GM12874 (cell line): ENCODE data around the gene RFTN1.

Experiments used
- CTCF ChIP-seq: IDR thresholded peaks from 2 replicates; pipeline ENCODE4 v1.5.1; 2011; ENCODE audit warnings: low read depth, mild to moderate bottlenecking, control low read depth, low read length, moderate library complexity; ENCODE audit not compliant: insufficient read depth

RFTN1 gene

GRCh38 chr3:16359331-16359730 lies 154.2 kb downstream of the RFTN1 start:
- no peak for TF ChIP-seq CTCF

- TF ChIP-seq CTCF, result no peak
These were observed 155.2 kb downstream of the RFTN1 start for GRCh38 chr3:16358336-16358735.

- TF ChIP-seq CTCF, result no peak
These were observed 156.0 kb downstream of the RFTN1 start for GRCh38 chr3:16357186-16358121.

- TF ChIP-seq CTCF, result no peak
These were observed 157.7 kb downstream of the RFTN1 start for GRCh38 chr3:16355828-16356227.

- TF ChIP-seq CTCF, result no peak
These were observed 159.2 kb downstream of the RFTN1 start for GRCh38 chr3:16354291-16354690.

- no peak for TF ChIP-seq CTCF
These were observed 161.1 kb downstream of the RFTN1 start for GRCh38 chr3:16352428-16352827.

GRCh38 chr3:16350597-16351318 lies 162.7 kb downstream of the RFTN1 start:
- no peak for TF ChIP-seq CTCF
